ENCODE measurements around the gene FRAS1. TPM values are rescaled to one million over a fixed set of nuclear protein-coding genes. Genes with fewer than 3 reads are reported as not detected.

The FRAS1 gene
- total and polyA plus RNA-seq, 2 donors (not counting 1 experiment from before 2014, with no cell fraction given): 0.30 to 0.66 TPM

DNA sequence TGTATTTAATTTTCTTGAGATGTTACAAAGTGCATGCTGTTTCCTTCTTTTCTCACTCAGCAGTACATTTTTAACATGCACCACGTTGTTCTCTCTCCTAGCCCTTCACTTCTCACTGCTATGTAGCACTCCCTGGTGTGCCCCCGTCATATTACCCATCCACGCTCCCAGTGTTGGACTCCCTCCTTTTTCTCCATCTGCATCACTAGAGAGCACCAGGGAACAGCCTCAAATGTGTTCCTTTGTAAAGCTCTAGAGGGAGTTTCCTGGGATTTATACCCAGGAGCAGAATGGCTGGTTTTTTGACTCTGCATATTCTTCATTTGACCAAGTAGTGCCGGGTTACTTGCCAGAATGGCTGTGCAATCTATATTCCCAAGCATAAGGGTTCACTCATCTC, 254.2 kb downstream of the FRAS1 start:
- H3K27me3 ChIP-seq (ENCODE audit: control insufficient read depth, insufficient read depth, low read length): no peaks in the 10 kb centered on the region
- H4K20me1 ChIP-seq (ENCODE audit: control insufficient read depth, extremely low read depth, insufficient read depth, low read length): no peaks in the 10 kb centered on the region
- H2AFZ ChIP-seq (ENCODE audit: low read length): no peak overlapping the region
- H3K36me3 ChIP-seq (ENCODE audit: control insufficient read depth, insufficient read depth, low read length): no peaks in the 10 kb centered on the region
- no peak overlapping the region for H3K27ac ChIP-seq (ENCODE audit: insufficient read depth, low read length)
- H3K9ac ChIP-seq (ENCODE audit: insufficient read depth, low read length): no peak overlapping the region
- no peak overlapping the region for H3K4me3 ChIP-seq (replicated peaks in 1 of 4; ENCODE audit: control extremely low read depth in 1 of 4, insufficient read depth in 1 of 4, low read depth in 3 of 4, low read length in 4 of 4)
- TF ChIP-seq EZH2 (IDR thresholded peaks at IDR 0.05; ENCODE audit: low read length, missing control alignments): no peak
- TF ChIP-seq, protein P1, sequence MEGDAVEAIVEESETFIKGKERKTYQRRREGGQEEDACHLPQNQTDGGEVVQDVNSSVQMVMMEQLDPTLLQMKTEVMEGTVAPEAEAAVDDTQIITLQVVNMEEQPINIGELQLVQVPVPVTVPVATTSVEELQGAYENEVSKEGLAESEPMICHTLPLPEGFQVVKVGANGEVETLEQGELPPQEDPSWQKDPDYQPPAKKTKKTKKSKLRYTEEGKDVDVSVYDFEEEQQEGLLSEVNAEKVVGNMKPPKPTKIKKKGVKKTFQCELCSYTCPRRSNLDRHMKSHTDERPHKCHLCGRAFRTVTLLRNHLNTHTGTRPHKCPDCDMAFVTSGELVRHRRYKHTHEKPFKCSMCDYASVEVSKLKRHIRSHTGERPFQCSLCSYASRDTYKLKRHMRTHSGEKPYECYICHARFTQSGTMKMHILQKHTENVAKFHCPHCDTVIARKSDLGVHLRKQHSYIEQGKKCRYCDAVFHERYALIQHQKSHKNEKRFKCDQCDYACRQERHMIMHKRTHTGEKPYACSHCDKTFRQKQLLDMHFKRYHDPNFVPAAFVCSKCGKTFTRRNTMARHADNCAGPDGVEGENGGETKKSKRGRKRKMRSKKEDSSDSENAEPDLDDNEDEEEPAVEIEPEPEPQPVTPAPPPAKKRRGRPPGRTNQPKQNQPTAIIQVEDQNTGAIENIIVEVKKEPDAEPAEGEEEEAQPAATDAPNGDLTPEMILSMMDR (conservative IDR thresholded peaks at IDR 0.05 in 1 of 2, IDR thresholded peaks at IDR 0.05 in 1 of 2; ENCODE audit: low read depth in 1 of 2, low read length in 2 of 2): peak in 1 of 2 donors; percentile 5
- H3K4me1 ChIP-seq (ENCODE audit: control insufficient read depth, extremely low read depth, insufficient read depth, low read length): no peaks in the 10 kb centered on the region
- no peaks in the 10 kb centered on the region for H3K79me2 ChIP-seq (ENCODE audit: control insufficient read depth, insufficient read depth, low read length)
- no peaks in the 10 kb centered on the region for H3K9me3 ChIP-seq (ENCODE audit: control insufficient read depth, insufficient read depth, low read depth, low read length)
- no peak overlapping the region for H3K4me2 ChIP-seq (ENCODE audit: extremely low read depth, insufficient read depth, low read length)
- DNase-seq (ENCODE audit: low read depth in 2 of 2): no peak

DNA sequence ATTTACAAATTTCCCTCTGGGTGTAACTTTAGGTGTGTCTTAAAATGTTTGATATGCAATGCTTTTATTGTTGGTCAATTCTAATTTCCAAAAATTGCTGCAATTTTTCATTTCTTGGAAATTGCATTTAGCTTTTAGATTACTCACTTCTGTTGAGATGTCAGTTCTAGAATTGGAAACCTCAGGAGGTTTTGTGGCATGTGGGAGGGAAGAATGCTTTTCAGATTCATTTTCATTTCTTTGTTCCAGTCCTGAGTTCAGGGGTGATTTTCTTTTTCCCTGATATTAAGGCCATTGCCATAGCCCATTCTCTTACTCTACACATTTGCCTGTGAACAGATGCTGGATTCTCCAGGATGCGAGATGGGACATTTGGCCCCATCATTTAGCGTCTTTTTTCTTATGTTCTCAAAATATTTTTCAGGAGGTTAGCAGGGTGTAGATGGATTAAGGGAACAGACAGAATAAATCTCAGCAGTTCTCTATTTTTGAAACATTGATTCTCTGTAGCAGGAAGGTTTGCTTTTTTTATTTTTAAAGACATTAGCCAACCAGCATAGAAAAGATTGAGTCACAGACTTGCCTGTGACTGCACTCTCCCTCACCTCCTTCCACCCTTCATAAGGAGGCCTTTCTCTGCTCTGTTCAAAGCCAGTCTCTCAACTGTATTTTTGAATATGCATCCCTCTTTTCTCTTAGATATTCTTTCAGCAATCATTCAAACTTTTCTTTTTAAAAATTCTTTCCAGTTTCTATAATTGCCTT, 256.0 kb downstream of the FRAS1 start:
- Histone ChIP-seq H3K4me2 (ENCODE audit: extremely low read depth, insufficient read depth, low read length) (no peak overlapping the region), H3K27me3 (ENCODE audit: control insufficient read depth, insufficient read depth, low read length) (no peaks in the 10 kb centered on the region), H3K79me2 (ENCODE audit: control insufficient read depth, insufficient read depth, low read length) (no peaks in the 10 kb centered on the region), H3K4me1 (ENCODE audit: control insufficient read depth, extremely low read depth, insufficient read depth, low read length) (no peaks in the 10 kb centered on the region), H3K9ac (ENCODE audit: insufficient read depth, low read length) (no peak overlapping the region), H3K36me3 (ENCODE audit: control insufficient read depth, insufficient read depth, low read length) (no peaks in the 10 kb centered on the region), H4K20me1 (ENCODE audit: control insufficient read depth, extremely low read depth, insufficient read depth, low read length) (peaks cover 1% of the 10 kb centered on the region), H3K4me3 (replicated peaks in 1 of 4; ENCODE audit: control extremely low read depth in 1 of 4, insufficient read depth in 1 of 4, low read depth in 3 of 4, low read length in 4 of 4) (no peak overlapping the region), H2AFZ (ENCODE audit: low read length) (no peak overlapping the region), H3K27ac (ENCODE audit: insufficient read depth, low read length) (no peak overlapping the region), H3K9me3 (ENCODE audit: control insufficient read depth, insufficient read depth, low read depth, low read length) (no peaks in the 10 kb centered on the region)
- peak in 1 of 2 donors; percentile 27 for DNase-seq (ENCODE audit: low read depth in 2 of 2)
- TF ChIP-seq, protein P1 (conservative IDR thresholded peaks at IDR 0.05 in 1 of 2, IDR thresholded peaks at IDR 0.05 in 1 of 2; ENCODE audit: low read depth in 1 of 2, low read length in 2 of 2): no peak
- TF ChIP-seq EZH2 (IDR thresholded peaks at IDR 0.05; ENCODE audit: low read length, missing control alignments): no peak

DNA sequence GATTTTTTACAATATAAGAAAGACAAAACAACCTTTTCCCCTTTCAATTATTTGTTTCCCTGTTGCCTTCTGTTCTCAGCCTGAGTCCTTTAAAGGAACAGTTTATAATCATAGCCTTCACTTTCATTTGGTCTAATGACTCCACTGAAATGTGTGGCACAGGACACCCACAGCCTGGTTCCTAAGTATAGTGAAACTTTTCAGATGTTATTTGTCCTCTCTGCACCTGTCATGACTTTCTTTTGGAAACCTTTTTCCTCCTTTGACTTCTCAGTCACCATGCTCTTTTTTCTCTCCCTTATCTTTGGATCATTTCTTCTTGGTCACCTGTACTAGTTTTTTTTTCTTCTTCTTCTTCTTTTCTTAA, 256.6 kb downstream of the FRAS1 start:
- no peak overlapping the region for H3K4me2 ChIP-seq (ENCODE audit: extremely low read depth, insufficient read depth, low read length)
- no peak overlapping the region for H3K9ac ChIP-seq (ENCODE audit: insufficient read depth, low read length)
- H4K20me1 ChIP-seq (ENCODE audit: control insufficient read depth, extremely low read depth, insufficient read depth, low read length): peaks cover 1% of the 10 kb centered on the region
- no peaks in the 10 kb centered on the region for H3K9me3 ChIP-seq (ENCODE audit: control insufficient read depth, insufficient read depth, low read depth, low read length)
- H3K27me3 ChIP-seq (ENCODE audit: control insufficient read depth, insufficient read depth, low read length): no peaks in the 10 kb centered on the region
- no peak for DNase-seq (ENCODE audit: low read depth in 2 of 2)
- TF ChIP-seq, protein P1 (conservative IDR thresholded peaks at IDR 0.05 in 1 of 2, IDR thresholded peaks at IDR 0.05 in 1 of 2; ENCODE audit: low read depth in 1 of 2, low read length in 2 of 2): no peak
- no peak for TF ChIP-seq EZH2 (IDR thresholded peaks at IDR 0.05; ENCODE audit: low read length, missing control alignments)
- H3K27ac ChIP-seq (ENCODE audit: insufficient read depth, low read length): no peak overlapping the region
- no peaks in the 10 kb centered on the region for H3K36me3 ChIP-seq (ENCODE audit: control insufficient read depth, insufficient read depth, low read length)
- H2AFZ ChIP-seq (ENCODE audit: low read length): no peak overlapping the region
- H3K79me2 ChIP-seq (ENCODE audit: control insufficient read depth, insufficient read depth, low read length): no peaks in the 10 kb centered on the region
- no peaks in the 10 kb centered on the region for H3K4me1 ChIP-seq (ENCODE audit: control insufficient read depth, extremely low read depth, insufficient read depth, low read length)
- no peak overlapping the region for H3K4me3 ChIP-seq (replicated peaks in 1 of 4; ENCODE audit: control extremely low read depth in 1 of 4, insufficient read depth in 1 of 4, low read depth in 3 of 4, low read length in 4 of 4)

All from fibroblast of lung (primary cell).